Natural killer cell (primary cell): ENCODE results near the gene NSF. TPM values are rescaled to one million over a fixed set of nuclear protein-coding genes. Genes with fewer than 3 reads are reported as not detected.
"Not testable (repeated sequence)": the region's sequence is repeated elsewhere in the genome, so short reads cannot be mapped to it uniquely, and the experiment has no call there.

ENCODE experiments used
- ATAC-seq, 3 donors: fragments of 150-1000 bp in 2 of 3; fragments of 200-7000 bp in 1 of 3; cut with Tn5 transposase; 1 replicate in 1 of 3; 2 replicates in 2 of 3; pipeline ENCODE4 v1.10.0; 2021; ENCODE audit warnings: mild to moderate bottlenecking in 2 of 3, moderate library complexity in 2 of 3
- DNase-seq, 2 donors: peaks; one replicate each; pipeline versions ENCODE4 v3.0.0 to v3.0.0-alpha.2; 2013 to 2021; ENCODE audit warnings: mixed read lengths in 1 of 2
- H3K27ac ChIP-seq: one replicate; pipeline ENCODE4 v1.5.1; 2013; ENCODE audit warnings: mild to moderate bottlenecking, low read length
- H3K27me3 ChIP-seq: one replicate; pipeline ENCODE4 v1.6.1; 2013; ENCODE audit warnings: low read length; ENCODE audit not compliant: control insufficient read depth, insufficient read depth
- H3K36me3 ChIP-seq: one replicate; pipeline ENCODE4 v1.6.1; 2013; ENCODE audit warnings: low read length; ENCODE audit not compliant: control insufficient read depth, insufficient read depth
- H3K4me1 ChIP-seq: one replicate; pipeline ENCODE4 v1.6.1; 2013; ENCODE audit warnings: low read length; ENCODE audit not compliant: control insufficient read depth, insufficient read depth
- H3K4me3 ChIP-seq: one replicate; pipeline ENCODE4 v1.5.1; 2013; ENCODE audit warnings: low read length
- H3K9me3 ChIP-seq: one replicate; pipeline ENCODE4 v1.6.1; 2013; ENCODE audit warnings: low read length; ENCODE audit not compliant: control insufficient read depth, insufficient read depth
- H3K27ac Mint-ChIP-seq, 2 donors: one replicate each; pipeline ENCODE4 v1.8.0; 2022; ENCODE audit warnings: mild to moderate bottlenecking in 2 of 2, mixed read lengths in 2 of 2, moderate library complexity in 1 of 2
- H3K27me3 Mint-ChIP-seq, 2 donors: one replicate each; pipeline ENCODE4 v1.8.0; 2022; ENCODE audit warnings: low read depth in 2 of 2, mixed read lengths in 2 of 2
- H3K36me3 Mint-ChIP-seq: one replicate; pipeline ENCODE4 v1.8.0; 2022; ENCODE audit warnings: mixed read lengths
- H3K4me1 Mint-ChIP-seq, 2 donors: one replicate each; pipeline ENCODE4 v1.8.0; 2022; ENCODE audit warnings: mixed read lengths in 2 of 2
- H3K4me3 Mint-ChIP-seq: one replicate; pipeline ENCODE4 v1.8.0; 2022; ENCODE audit warnings: mild to moderate bottlenecking, moderate library complexity, mixed read lengths
- H3K9me3 Mint-ChIP-seq, 2 donors: one replicate each; pipeline ENCODE4 v1.8.0; 2022; ENCODE audit warnings: mixed read lengths in 2 of 2
- WGBS: methylation state at CpG from one replicate; pipeline ENCODE4 v1.1.7; 2013; ENCODE audit warnings: missing lambda C conversion rate; ENCODE audit not compliant: insufficient coverage; 5-methylcytosine and 5-hydroxymethylcytosine counted together
- intact Hi-C: fragments of 100-400 bp; cut with micrococcal nuclease; formaldehyde crosslinking; loops from one replicate; pipeline ENCODE4 v1.14.2; 2022
- total RNA-seq, 4 donors: library from RNA; stranded (reverse); fragments of 120-200 nt in 1 of 4; gene quantifications; one replicate each; pipeline versions ENCODE4 v1.2.3 to v1.2.4, GENCODE V29; 2013 to 2022

Gene NSF
- total RNA-seq, 3 donors from 2014 or later (not counting 1 experiment from before 2014, with no cell fraction given), result 32.2 to 45.1 (median 39.9) TPM

DNA sequence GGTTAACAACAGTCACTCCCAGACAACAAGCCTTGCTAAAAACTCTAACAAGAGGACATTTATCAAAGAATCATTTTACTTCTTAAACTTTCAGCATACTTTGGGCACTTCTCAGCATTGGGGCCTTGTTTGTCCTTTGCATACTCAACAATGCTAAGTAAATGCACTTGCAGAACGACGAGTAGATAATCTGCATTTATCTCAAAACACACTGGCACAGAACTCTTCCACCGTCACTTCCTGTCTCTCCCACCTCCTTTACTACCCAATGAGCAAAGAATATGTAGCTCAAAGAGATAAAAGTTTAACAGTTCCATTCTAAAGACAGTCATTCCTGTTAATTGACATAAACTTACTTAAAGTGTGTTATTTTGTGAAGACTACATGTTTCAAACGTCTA is 69.2 kb downstream of the NSF start:
- H3K9me3 ChIP-seq, H3K27me3 Mint-ChIP-seq, ATAC-seq, DNase-seq, H3K9me3 Mint-ChIP-seq, H3K4me3 ChIP-seq, H3K27ac Mint-ChIP-seq, H3K4me3 Mint-ChIP-seq, H3K4me1 ChIP-seq, H3K27ac ChIP-seq, H3K4me1 Mint-ChIP-seq, intact Hi-C loops, H3K36me3 Mint-ChIP-seq, H3K36me3 ChIP-seq, H3K27me3 ChIP-seq: not testable (repeated sequence)
- WGBS, result no CpG with 5 or more reads among the region's 4 CpGs

DNA sequence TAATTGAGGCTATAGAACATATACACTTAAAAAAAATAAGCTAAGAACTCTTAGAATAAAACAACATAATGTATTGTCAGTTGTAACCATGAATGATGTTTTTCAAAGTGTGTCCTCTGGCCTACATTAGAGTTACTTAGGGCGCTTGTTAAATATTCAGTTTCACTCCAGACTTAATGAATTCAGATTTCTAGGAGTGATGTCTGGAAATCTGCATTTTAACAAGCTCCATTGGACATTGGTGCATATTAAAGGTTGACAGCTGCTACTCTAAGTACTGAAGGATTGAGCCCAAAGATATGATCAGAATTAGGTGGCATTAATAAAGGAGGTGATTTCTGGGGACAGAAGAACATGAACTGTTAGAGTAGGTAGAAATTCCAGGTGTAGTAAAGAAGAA is 72.7 kb downstream of the NSF start:
- H3K4me3 Mint-ChIP-seq, H3K27me3 ChIP-seq, DNase-seq, H3K27ac ChIP-seq, H3K9me3 ChIP-seq, H3K4me3 ChIP-seq, H3K4me1 ChIP-seq, H3K4me1 Mint-ChIP-seq, ATAC-seq, H3K36me3 ChIP-seq, H3K36me3 Mint-ChIP-seq, intact Hi-C loops, H3K9me3 Mint-ChIP-seq, H3K27me3 Mint-ChIP-seq, H3K27ac Mint-ChIP-seq: not testable (repeated sequence)
- no CpG with 5 or more reads among the region's 1 CpG for WGBS

DNA sequence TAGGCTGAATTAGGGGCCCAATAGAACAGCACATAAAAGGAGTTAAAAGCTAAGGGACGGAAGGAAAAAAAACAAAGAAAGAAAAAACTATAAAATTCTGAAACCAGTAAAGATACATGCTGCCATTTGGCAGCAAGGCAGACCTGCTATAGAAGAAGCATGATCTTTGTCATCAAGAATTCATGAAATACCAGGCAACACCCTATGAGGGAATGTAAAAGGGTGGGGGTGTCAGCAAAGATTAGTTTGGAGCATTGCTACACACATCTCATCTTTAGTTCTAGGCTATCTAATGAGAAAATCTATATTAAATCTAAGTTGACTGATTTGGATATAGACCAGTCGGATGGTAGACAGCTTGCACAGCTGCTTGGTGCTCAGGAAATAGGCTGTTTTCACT is 73.1 kb downstream of the NSF start:
- H3K36me3 ChIP-seq, H3K27me3 ChIP-seq, ATAC-seq, H3K4me3 Mint-ChIP-seq, H3K36me3 Mint-ChIP-seq, H3K9me3 ChIP-seq, H3K27ac ChIP-seq, H3K4me1 Mint-ChIP-seq, H3K27me3 Mint-ChIP-seq, H3K27ac Mint-ChIP-seq, H3K4me3 ChIP-seq, DNase-seq, intact Hi-C loops, H3K9me3 Mint-ChIP-seq, H3K4me1 ChIP-seq: not testable (repeated sequence)
- WGBS, result no CpG with 5 or more reads among the region's 2 CpGs

DNA sequence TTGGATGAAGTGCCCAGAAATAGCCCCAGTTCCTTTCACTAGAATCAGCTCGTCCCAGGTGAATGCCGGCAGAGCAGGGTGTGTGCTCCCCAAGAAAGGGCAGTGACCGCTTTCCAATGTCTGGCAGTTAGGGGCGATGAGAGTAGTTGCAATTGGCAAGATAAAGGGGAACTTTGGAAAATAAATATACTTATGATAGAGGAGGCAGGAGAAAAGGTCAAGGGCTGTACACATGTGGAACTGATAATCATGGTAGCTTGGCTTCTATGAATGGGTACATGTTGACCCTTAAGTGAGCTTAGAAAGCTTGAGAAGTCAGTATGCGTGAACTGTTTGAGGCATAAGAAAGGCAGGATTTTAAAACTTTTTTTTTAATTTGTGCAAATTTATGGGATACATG is 75.5 kb downstream of the NSF start:
- H3K36me3 Mint-ChIP-seq, H3K4me3 Mint-ChIP-seq, DNase-seq, H3K27ac Mint-ChIP-seq, H3K4me1 ChIP-seq, intact Hi-C loops, H3K27ac ChIP-seq, H3K9me3 ChIP-seq, H3K4me3 ChIP-seq, H3K9me3 Mint-ChIP-seq, ATAC-seq, H3K27me3 Mint-ChIP-seq, H3K36me3 ChIP-seq, H3K27me3 ChIP-seq, H3K4me1 Mint-ChIP-seq: not testable (repeated sequence)
- 100% methylated on average over 3 of the region's 5 CpGs for WGBS

DNA sequence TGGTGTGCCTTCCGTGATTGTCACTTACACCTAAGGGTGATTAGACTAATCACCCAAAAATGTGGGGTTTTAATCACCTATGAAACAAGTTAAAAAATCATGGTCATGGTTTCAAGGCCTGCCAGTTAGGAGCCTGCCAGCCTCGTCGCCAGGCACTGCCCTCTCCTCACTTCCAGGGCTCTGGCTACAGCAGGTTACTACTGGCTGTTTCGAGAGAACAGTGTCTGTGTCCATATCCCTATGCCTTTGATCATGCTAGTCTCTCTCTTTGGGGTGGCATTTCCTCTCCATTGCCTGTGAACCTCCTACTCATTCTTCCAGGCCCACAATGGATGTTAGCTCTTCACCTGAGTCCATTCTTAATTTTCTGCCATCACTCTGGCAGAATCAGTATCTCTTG is 80.3 kb downstream of the NSF start:
- H3K27me3 Mint-ChIP-seq, H3K9me3 ChIP-seq, H3K36me3 Mint-ChIP-seq, intact Hi-C loops, H3K27ac Mint-ChIP-seq, H3K4me1 ChIP-seq, H3K9me3 Mint-ChIP-seq, H3K27ac ChIP-seq, H3K27me3 ChIP-seq, H3K4me1 Mint-ChIP-seq, ATAC-seq, H3K36me3 ChIP-seq, H3K4me3 ChIP-seq, DNase-seq, H3K4me3 Mint-ChIP-seq: not testable (repeated sequence)
- WGBS, result no CpG with 5 or more reads among the region's 4 CpGs

DNA sequence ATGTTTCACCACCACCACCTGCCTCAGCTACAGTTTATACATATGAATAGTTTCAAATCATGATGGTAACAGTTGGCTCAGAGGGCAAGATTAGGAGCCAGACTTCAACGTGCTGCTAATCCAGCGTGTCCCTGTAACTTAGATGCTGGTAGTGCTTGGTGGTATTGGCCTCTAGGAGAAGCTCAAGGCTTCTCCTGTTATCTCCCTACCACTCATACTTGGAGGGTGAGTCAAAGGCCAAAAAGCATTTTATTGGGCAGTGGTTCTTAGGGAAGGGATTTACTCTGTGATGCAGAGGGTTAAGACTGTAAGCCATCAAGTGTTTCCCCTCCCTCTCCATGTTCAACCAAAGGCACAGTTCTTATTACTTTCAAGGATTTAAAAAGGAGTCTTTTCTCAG is 82.3 kb downstream of the NSF start:
- H3K27me3 ChIP-seq, intact Hi-C loops, H3K36me3 Mint-ChIP-seq, H3K27ac Mint-ChIP-seq, ATAC-seq, H3K36me3 ChIP-seq, H3K9me3 Mint-ChIP-seq, H3K4me3 ChIP-seq, H3K27me3 Mint-ChIP-seq, H3K4me1 ChIP-seq, H3K27ac ChIP-seq, H3K9me3 ChIP-seq, H3K4me1 Mint-ChIP-seq, DNase-seq, H3K4me3 Mint-ChIP-seq: not testable (repeated sequence)
- no CpG with 5 or more reads among the region's 2 CpGs for WGBS

DNA sequence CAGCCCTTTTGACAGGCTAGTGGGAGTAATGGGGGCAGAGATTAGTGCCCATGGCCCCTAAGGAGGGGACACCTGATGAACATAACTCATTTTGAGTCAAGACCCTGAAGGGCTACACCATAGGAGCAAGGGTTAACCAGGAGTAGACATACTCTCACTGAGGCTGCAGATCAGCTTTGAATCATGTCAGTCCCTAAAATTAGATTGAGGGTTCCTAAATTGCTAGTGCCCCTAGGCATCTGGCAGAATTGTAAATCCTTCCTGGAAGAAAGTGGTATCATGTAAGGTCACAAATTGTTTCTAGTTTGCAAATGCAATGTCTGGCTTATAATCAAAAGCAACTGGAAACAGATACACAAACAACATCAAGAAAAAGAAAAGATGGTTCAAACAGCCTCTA is 87.3 kb downstream of the NSF start:
- H3K4me3 ChIP-seq, intact Hi-C loops, H3K36me3 ChIP-seq, H3K27me3 ChIP-seq, H3K27ac Mint-ChIP-seq, H3K27ac ChIP-seq, H3K9me3 Mint-ChIP-seq, H3K4me1 ChIP-seq, ATAC-seq, H3K36me3 Mint-ChIP-seq, H3K27me3 Mint-ChIP-seq, DNase-seq, H3K4me3 Mint-ChIP-seq, H3K9me3 ChIP-seq, H3K4me1 Mint-ChIP-seq: not testable (repeated sequence)

DNA sequence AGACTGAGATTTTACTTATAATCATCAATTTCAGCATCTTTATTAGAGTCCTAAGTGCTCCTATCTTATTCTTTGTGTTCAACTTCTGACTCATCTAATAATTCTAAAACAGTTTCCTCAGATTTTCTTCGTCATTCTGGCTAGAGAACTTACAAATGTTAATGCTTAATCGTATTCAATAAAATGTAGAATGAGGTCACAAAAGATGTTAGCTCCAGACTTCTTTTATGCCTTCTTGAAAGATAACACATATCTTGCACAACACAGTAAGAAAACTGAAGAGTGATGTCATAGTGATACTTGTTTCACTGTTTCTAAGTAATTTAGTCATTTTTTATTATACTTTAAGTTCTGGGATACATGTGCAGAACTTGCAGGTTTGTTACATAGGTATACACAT is 93.2 kb downstream of the NSF start:
- no CpG with 5 or more reads among the region's 2 CpGs for WGBS
- H3K9me3 Mint-ChIP-seq, H3K9me3 ChIP-seq, H3K27me3 Mint-ChIP-seq, DNase-seq, H3K36me3 ChIP-seq, H3K27me3 ChIP-seq, H3K27ac Mint-ChIP-seq, H3K27ac ChIP-seq, intact Hi-C loops, H3K36me3 Mint-ChIP-seq, H3K4me1 Mint-ChIP-seq, H3K4me3 ChIP-seq, ATAC-seq, H3K4me1 ChIP-seq, H3K4me3 Mint-ChIP-seq: not testable (repeated sequence)
